ENCODE measurements around the gene IMMT.
A peak's percentile ranks its signal among the peaks of the same experiment; 100 is the strongest.
"Not testable (repeated sequence)": the region's sequence is repeated elsewhere in the genome, so short reads cannot be mapped to it uniquely, and the experiment has no call there.

The IMMT gene

DNA sequence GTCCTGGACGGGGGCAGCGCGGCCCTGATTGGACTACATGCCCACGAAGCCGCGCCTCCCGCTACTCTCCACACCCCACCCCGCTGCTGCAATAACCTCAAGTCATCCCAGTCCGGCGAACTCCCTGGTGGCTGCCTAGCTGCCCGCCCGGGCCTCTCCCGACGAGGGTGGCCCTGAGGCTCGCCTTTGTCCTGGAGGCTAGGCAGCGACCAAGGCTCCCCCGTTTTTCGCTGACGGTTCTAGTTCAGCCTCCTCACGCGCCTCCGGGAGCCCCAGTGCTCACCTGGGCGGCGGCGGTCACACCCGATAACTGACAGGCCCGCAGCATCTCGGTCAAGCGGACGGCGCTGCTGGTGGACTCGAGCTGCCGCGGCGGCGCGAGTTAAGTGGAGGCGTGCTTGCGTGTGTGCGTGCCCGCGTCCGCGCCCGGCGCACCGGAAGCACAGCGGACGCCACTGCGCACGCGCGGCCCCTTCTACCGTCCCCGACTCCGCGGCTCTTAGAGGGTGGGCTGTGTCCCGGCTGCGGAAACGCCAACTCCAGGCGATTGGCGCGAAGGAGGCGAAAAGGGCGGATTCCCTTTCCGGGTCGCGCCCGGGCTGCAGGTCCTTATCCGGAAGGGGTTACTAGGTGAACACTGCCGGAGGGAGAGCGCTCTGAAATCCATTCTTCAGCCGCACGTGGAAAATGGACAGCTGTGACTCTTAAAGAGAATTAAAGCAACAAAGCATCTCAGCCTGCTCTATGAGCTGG, at the start of gene IMMT:
IMMT (minus strand) TSS at position 408 of the 753 bp plus-strand sequence; CDS start at position 328, 80 bp downstream.
- no peak for TF ChIP-seq CTCF (conservative IDR thresholded peaks at IDR 0.05; ENCODE audit: low read depth)
- H3K27ac ChIP-seq: peak within 1 kb of the TSS; percentile 99
- ChIA-PET POLR2A (ENCODE audit: low non-redundant PET) (interaction anchor here (1.6 kb wide), 1 partner anchor 9 kb away, joined by 3 read pairs; no protein-coding TSS in a partner anchor), CTCF (interaction anchor here (0.6 to 1.2 kb wide), 2 partner anchors 13 to 177 kb away, joined by 4 to 5 read pairs; no protein-coding TSS in a partner anchor)
- DNase-seq (ENCODE audit: low spot score): peak; percentile 96

DNA sequence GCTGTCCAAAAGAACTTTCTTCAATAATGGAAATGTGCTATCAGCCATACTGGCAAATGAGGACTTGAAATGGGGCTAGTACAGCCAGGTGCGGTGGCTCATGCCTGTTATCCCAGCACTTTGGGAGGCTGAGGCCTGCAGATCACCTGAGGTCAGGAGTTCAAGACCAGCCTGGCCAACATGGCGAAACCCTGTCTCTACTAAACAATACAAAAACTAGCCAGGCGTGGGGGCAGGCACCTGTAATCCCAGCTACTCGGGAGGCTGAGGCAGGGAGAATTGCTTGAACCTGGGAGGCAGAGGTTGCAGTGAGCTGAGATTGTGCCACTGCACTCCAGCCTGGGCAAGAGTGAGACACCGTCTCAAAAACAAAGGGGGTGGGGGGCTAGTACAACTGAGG, 49.5 kb upstream of the IMMT start:
- DNase-seq (ENCODE audit: low spot score); H3K27ac ChIP-seq; CTCF ChIA-PET; POLR2A ChIA-PET (ENCODE audit: low non-redundant PET): not testable (repeated sequence)

DNA sequence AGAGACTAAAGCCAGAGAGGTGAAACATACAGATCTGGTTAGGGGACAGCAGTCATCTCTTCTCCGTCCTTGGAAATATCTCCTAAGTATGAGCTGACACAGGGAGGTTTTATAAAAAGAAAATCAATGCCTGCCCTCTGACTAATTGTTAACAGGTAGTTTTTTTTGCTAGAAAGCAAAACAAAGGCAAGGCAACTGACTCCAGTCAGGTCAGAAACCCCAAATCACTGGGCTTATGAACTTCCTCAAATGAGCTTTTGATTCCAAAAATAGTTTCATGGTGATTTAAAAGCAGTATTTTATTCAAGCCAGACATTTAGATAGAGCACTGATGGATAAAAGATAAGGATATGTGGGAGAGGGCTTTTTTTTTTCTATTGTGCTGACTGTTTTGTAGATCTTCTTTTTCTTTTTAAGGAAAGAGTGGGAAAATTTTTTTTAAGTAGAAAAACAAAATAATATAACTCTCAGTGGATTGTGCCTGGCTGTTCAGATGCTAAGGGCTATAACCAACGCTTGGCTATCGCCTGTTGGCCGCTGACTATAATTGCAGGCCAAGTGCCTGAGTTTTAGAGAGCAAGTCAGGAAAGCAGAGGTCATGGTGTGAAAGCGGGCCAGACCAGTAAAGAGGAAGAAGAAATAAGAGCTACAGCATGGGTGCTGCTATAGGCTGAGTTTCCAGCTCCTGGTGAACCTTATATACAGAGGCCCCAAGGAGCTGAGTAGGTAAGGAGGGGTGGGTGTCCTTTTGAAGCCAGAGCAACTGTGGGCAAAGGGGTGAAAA, 48.9 kb upstream of the IMMT start:
- ChIA-PET POLR2A (ENCODE audit: low non-redundant PET) (no interaction called here), CTCF (interaction anchor here (0.7 kb wide), 1 partner anchor 205 kb away, joined by 5 read pairs; no protein-coding TSS in a partner anchor)
- no peak for DNase-seq (ENCODE audit: low spot score)
- H3K27ac ChIP-seq: no peak overlapping the region
- no peak for TF ChIP-seq CTCF (conservative IDR thresholded peaks at IDR 0.05; ENCODE audit: low read depth)

DNA sequence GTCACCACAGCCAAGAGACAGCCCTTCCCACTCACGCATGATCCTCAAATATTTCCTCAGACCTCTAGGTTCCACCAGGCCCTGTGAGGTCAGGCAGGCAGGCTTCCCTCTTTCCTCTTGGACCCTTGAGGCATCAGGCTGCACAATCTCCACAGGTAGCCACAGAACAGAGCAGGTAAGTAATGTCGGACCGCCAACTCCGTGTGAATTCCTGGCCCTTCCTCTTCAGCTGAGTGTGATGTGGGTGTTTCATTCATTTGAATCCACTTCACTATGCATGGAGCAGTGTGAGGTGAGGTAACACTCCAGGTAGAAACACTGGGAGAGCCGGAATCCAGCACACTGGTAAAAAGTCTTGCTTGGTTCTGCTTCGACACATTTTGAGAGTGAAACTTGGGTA, 48.0 kb upstream of the IMMT start:
- H3K27ac ChIP-seq: no peak overlapping the region
- no peak for DNase-seq (ENCODE audit: low spot score)
- TF ChIP-seq CTCF (conservative IDR thresholded peaks at IDR 0.05; ENCODE audit: low read depth): no peak
- POLR2A ChIA-PET (ENCODE audit: low non-redundant PET): no interaction called here
- CTCF ChIA-PET: no interaction called here

- TF ChIP-seq CTCF (conservative IDR thresholded peaks at IDR 0.05; ENCODE audit: low read depth): no peak
- H3K27ac ChIP-seq: no peak overlapping the region
- POLR2A ChIA-PET (ENCODE audit: low non-redundant PET): no interaction called here
- CTCF ChIA-PET: interaction anchor here (0.7 to 0.8 kb wide), 2 partner anchors 91 to 220 kb away, joined by 3 read pairs; no protein-coding TSS in a partner anchor
- no peak for DNase-seq (ENCODE audit: low spot score)
These were observed 46.3 kb upstream of the IMMT start for GRCh38 chr2:86241611-86242010.

DNA sequence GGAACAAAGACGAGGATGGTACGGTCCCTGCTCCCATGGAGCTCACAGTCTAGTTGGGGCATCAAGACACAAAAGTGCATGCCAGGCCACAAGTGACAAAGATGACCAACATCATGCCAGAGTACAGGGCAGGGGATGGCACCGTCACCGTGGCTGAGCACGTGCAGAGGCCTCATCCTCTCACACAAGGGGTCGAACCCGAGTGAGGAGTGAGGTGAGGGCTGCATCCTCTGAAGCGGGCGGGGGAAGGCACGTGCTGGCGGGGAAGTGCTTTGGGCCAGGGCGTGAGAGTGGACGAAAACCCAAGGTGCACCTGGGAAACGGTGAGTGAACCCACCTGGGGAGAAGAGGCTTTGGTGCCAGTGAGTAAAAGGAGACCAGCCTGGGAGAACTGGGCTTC, 45.0 kb upstream of the IMMT start:
- ChIA-PET POLR2A (ENCODE audit: low non-redundant PET) (no interaction called here), CTCF (no interaction called here)
- no peak for TF ChIP-seq CTCF (conservative IDR thresholded peaks at IDR 0.05; ENCODE audit: low read depth)
- H3K27ac ChIP-seq: no peak overlapping the region
- DNase-seq (ENCODE audit: low spot score): no peak

DNA sequence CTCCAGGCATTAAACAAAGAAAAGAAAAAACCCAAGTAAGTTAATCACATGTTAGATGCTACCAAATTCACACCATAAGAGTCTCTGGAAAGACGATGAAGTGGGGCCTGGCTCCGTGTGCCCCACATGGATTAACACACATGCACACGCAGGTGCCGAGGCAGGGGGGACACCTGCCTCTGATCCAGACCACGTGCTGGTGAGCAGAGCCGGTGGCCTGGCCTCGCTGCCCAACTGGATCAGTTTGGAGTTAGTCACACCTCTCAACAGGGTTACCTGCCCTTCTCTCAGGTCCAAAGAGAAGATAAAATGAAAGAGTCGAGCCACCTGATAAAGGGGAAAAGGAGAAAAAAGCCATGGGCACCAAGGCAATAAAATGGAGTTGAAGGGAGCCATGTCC, 44.5 kb upstream of the IMMT start:
- POLR2A ChIA-PET (ENCODE audit: low non-redundant PET): no interaction called here
- CTCF ChIA-PET: no interaction called here
- no peak for DNase-seq (ENCODE audit: low spot score)
- no peak for TF ChIP-seq CTCF (conservative IDR thresholded peaks at IDR 0.05; ENCODE audit: low read depth)
- H3K27ac ChIP-seq: no peak overlapping the region

All from RWPE1 (cell line).